HG02798 (cell line): ENCODE measurements around the gene CBFA2T2.
"Not testable (repeated sequence)": the region's sequence is repeated elsewhere in the genome, so short reads cannot be mapped to it uniquely, and the experiment has no call there.

Experiments used
- ATAC-seq: cut with Tn5 transposase; IDR thresholded peaks from one replicate; pipeline ENCODE4 v1.9.1; 2021; ENCODE audit warnings: mild to moderate bottlenecking; ENCODE audit not compliant: unreplicated experiment, poor library complexity

Gene CBFA2T2

GRCh38 chr20:33490023-33490933, at the start of gene CBFA2T2:
Gene CBFA2T2, plus strand, starts transcription at chr20:33490096. Its CDS starts 172 bp downstream, at chr20:33490268.
- peak; percentile 54 for ATAC-seq

DNA sequence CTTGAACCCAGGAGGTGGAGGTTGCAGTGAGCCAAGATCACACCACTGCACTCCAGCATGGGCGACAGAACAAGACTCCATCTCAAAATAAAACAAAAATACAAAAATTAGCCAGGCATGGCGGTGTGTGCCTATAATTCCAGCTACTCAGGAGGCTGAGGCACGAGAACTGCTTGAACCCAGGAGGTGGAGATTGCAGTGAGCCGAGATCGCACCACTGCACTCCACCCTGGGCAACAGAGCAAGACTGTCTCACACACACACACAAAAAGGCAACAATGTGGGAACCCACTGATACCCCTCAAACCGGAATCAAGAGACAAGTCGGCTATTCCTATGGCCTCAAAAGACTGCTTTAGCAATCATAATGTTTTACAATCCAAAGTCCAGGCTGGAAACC, 49.3 kb upstream of the CBFA2T2 start:
- ATAC-seq: not testable (repeated sequence)

GRCh38 chr20:33441142-33441955, 48.5 kb upstream of the CBFA2T2 start:
- ATAC-seq: no peak

DNA sequence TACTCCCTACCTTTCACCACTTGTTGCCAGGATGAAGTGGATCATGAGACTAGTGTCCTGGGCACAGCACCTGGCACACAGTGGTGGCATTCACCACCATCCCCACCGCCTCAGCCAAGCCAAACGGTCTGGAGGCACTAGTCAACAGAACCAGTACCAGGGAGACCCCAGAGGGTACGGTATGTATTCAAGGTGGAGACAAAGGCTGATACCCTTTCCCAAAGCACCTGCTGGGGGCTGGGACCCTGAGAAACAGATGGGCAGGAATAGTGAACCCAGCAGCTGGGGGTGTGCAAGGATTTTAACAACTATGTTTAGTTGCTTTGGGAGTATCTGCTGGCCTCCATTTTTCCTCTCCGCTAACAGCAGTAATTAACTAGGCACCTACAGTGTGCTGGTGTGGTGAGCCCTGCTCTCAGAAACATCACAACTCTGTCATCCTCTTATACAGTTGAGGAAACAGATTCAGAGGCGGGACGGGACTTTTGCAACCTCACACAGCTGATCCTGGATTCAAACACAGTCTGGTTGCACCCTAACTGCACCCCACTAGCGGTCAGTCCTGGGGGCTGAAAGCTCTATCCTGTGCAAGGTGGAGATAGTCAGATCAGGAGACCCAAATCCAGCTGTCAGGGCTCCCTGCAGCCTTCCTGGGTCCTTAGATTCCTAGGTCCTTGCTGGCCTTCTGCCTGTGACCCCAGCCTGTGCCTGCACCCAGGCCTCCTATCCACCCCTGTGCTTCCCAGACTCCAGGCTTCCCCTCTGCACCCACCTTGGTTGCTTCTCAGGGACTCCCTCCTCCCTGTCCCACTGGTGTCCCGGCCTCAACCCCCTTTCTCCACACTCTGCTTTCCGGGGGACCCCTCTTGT, 47.5 kb upstream of the CBFA2T2 start:
- no peak for ATAC-seq

- no peak for ATAC-seq
Observed at GRCh38 chr20:33443006-33443511, 46.8 kb upstream of the CBFA2T2 start.

GRCh38 chr20:33443512-33444239, 46.2 kb upstream of the CBFA2T2 start, which contains the start of gene SNTA1:
Gene SNTA1, minus strand, starts transcription at chr20:33443763. Its CDS starts 143 bp downstream, at chr20:33443620.
- ATAC-seq: peak; percentile 89

DNA sequence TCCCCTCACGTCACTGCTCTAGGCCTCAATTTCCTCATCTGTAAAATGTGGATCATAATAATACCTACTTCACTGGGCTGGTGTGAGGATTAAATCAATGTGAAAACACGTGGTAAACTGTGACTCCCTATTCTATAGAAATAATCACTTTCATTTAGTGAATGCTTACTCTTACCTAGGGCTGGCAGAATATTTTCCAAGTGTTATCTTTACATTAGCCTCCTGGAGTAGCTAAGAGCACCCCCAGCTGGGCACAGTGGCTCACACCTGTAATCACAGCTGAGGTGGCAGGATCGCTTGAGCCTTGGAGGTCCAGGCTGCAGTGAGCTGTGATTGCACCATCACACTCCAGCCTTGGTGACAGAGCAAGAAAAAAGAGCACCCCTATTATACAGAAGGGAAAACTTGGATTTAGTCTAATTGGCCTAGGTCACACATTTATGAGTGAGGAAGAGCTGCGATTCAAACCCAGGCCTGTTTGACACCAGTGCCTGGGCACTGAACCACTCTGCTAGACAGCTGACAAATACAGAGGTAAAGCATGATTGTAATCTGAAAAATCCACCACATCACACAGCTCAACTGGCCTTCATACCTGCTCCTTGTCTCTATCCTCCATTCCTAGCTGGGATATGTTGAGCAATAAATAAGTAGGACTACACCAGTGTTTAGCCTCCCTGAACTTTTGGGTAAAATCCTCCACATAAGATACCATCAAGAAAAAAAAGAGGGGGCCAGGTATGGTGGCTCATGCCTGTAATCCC, 44.9 kb upstream of the CBFA2T2 start:
- ATAC-seq: no peak

- no peak for ATAC-seq
Observed at GRCh38 chr20:33445881-33446625, 43.8 kb upstream of the CBFA2T2 start.

DNA sequence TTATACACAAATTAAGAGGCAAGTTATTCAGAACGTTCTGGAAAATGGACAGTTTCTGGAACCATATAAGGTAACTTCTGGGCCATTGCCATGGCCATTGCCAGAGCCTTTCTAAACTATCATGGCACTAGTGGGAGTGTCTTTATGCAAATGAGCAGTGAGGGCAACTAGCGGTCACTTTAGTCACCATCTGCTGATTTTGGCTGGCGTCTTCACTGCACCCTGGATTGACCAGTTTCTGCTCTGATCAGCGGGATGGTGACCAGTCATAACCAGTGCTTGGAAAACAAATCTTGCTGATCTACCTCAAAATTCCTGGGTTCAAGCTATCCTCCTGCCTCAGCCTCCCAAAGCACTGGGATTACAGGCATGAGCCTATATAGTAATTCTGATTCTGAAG, 39.0 kb upstream of the CBFA2T2 start:
- no peak for ATAC-seq

- not testable (repeated sequence) for ATAC-seq
Observed at GRCh38 chr20:33456916-33457642, 32.8 kb upstream of the CBFA2T2 start.

- ATAC-seq: no peak
Observed at GRCh38 chr20:33459599-33459998, 30.3 kb upstream of the CBFA2T2 start.

DNA sequence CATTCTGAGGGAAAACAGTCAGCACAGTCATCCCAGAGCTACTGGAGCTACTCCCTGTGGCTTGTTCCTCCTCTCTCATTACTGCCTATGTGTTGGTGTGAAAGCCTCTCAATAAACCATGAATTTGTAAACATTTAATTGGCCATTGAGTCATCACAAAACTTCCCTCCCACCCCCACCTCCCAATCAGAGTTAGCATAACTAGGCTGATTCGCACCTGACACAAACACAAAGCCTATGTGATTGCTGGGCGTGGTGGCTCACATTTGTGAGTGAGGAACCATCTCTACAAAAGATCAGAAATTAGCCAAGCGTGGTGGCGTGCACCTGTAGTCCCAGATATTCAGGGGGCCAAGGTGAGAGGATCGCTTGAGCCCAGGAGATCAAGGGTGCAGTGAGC, 29.2 kb upstream of the CBFA2T2 start:
- no peak for ATAC-seq

DNA sequence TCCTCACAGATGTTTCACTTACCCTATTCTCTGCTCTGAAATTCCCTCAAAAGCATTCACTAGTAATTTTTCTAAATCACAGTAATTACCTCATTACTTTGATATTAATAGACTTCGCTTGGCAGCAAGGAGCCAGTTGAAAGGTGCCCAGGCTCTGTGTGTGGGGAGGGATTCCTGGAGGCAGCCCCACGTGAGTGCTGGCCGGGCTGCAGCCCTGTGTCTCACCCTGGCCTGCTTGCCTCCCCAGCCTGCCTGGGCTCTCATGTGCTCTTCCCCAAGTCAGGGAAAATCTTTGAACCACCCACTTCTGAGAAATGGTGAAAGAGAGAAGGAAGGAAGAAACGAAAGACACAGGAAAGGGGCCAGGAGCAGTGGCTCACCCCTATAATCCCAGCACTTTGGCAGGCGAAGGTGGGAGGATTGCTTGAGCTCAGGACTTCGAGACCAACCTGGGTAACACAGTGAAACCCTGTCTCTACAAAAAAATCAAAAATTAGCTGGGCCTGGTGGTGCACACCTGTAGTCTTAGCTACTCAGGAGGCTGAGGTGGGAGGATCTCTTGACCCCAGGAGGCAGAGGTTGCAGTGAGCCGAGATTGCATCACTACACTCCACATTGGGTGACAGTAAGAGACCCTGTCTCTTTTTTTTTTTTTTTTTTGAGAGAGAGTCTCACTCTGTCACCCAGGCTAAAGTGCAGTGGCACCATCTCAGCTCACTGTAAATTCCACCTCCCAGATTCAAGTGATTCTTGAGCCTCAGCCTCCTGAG, 26.4 kb upstream of the CBFA2T2 start:
- no peak for ATAC-seq

GRCh38 chr20:33464759-33465158, 25.1 kb upstream of the CBFA2T2 start:
- not testable (repeated sequence) for ATAC-seq

DNA sequence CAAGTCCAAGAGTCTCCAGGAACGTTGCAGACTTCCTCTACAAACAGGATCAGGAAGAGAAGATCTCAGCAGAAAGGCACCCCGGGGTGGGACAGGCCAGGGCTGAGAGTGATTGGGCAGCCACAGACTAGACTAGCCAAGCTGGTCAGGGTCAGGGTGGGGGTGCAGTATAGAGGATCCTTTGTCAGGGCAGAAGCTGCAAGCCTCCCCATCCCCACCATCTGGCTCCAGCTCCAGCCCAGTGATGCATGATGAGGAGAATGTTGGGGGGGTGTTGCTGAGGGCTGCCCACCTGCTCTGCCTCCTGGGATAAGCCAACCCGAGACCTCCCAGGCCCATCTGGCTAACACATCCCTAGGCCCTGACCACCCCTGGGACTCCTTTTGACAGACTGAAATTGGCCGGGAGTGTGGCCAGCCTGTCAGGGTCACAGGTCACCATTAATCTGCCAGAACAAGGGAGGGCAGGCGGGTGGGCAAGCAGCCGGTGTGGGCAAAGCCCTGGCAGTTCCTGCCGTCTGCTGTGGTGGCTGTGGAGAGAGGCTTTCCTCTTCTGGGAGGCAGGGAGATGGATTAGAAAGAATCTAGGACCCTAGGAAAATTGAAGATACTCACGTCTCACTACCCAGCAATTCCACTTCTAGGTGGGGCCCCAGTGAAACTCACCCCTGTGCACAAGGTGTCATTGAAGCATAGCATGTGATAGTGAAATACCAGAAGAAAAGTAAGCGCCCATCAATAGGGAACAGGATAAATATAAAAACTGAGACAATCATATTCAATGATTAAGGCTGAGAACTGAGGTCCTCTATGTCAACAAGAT, 24.2 kb upstream of the CBFA2T2 start:
- no peak for ATAC-seq

DNA sequence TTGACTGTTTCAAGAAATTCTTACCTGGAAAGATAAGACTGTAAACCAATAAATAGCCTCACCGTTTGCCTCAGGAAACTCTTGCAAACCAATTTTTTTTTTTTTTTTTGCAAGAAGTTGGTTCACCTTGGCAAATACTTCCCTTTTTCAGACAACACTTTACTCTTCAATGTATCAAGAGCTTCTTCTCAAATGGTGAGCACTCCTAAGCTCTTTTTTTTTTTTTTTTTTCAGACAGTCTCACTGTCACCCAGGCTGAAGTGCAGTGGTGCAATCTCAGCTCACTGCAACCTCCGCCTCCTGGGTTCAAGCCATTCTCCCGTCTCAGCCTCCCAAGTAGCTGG, 23.6 kb upstream of the CBFA2T2 start:
- no peak for ATAC-seq
